SK-N-MC (cell line): Measurements from ENCODE around the gene PRL.

Experiments
- EZH2 ChIP-seq: fragments of 200-600 bp; sonication (generic); IDR thresholded peaks from one replicate; pipeline ENCODE4 v1.6.1; 2017; ENCODE audit warnings: antibody characterized with exemption
- POLR2AphosphoS5 ChIP-seq: IDR thresholded peaks from 2 replicates; pipeline ENCODE4 v1.6.1; 2012; ENCODE audit warnings: mild to moderate bottlenecking, low read depth, low read length, borderline replicate concordance

DNA sequence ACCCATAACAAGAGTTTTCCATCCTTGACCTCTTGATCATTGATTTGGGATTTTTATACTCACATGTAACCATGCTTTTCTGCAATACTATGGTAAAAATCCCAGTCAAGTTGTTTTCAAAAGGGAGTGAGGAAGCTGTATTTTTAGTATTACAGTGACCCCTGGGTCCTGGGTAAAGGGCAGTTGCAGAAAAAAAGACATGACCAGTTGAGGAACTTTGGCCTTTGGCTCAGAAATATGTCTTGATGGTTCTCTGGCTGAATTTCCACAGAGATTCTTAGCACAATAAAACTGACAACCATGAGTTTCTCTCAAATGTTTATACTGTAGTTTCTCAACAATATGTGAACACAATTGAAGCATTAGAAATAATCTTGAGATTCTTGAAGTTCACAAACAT lies 28.6 kb upstream of the PRL start:
- TF ChIP-seq POLR2AphosphoS5 (no peak), EZH2 (no peak)
